Neural progenitor cell (in vitro differentiated cells): ENCODE measurements around the gene BBIP1. TPM values are rescaled to one million over a fixed set of nuclear protein-coding genes. Genes with fewer than 3 reads are reported as not detected.

ENCODE experiments used
- DNase-seq: peaks from one replicate; pipeline ENCODE4 v3.0.0-alpha.2; 2016; ENCODE audit warnings: low spot score
- H2AFZ ChIP-seq: fragments of 200-600 bp; sonication (generic); replicated peaks from 2 replicates; pipeline ENCODE4 v1.6.1; 2016; ENCODE audit warnings: antibody characterized with exemption
- H3F3A ChIP-seq: fragments of 200-600 bp; sonication (generic); 2 replicates; pipeline ENCODE4 v1.6.1; 2016; ENCODE audit warnings: antibody characterized with exemption, low read depth
- H3K27ac ChIP-seq: fragments of 200-600 bp; sonication (generic); 2 replicates; pipeline ENCODE4 v1.5.1; 2016; ENCODE audit warnings: mild to moderate bottlenecking
- H3K27me3 ChIP-seq: fragments of 200-600 bp; sonication (generic); 2 replicates; pipeline ENCODE4 v1.6.1; 2016; ENCODE audit warnings: mild to moderate bottlenecking, moderate library complexity
- H3K36me3 ChIP-seq: fragments of 200-600 bp; sonication (generic); 2 replicates; pipeline ENCODE4 v1.5.1; 2016
- H3K4me1 ChIP-seq: fragments of 200-600 bp; sonication (generic); 2 replicates; pipeline ENCODE4 v1.6.1; 2016; ENCODE audit warnings: mixed run types
- H3K4me2 ChIP-seq: fragments of 200-600 bp; sonication (generic); 2 replicates; pipeline ENCODE4 v1.6.1; 2016
- H3K4me3 ChIP-seq: fragments of 200-600 bp; sonication (generic); 2 replicates; pipeline ENCODE4 v1.5.1; 2016
- H3K79me2 ChIP-seq: fragments of 200-600 bp; sonication (generic); 2 replicates; pipeline ENCODE4 v1.6.1; 2016; ENCODE audit warnings: low read depth
- H3K9ac ChIP-seq: fragments of 200-600 bp; sonication (generic); 2 replicates; pipeline ENCODE4 v1.6.1; 2016
- H3K9me3 ChIP-seq: fragments of 200-600 bp; sonication (generic); 2 replicates; pipeline ENCODE4 v1.5.1; 2016; ENCODE audit warnings: low read depth
- H4K20me1 ChIP-seq: fragments of 200-600 bp; sonication (generic); 2 replicates; pipeline ENCODE4 v1.6.1; 2016; ENCODE audit warnings: low read depth
- H3K27ac Mint-ChIP-seq: 3 replicates; pipeline ENCODE4 v1.8.0; 2021; ENCODE audit warnings: mixed read lengths
- H3K27me3 Mint-ChIP-seq: 2 replicates; pipeline ENCODE4 v1.8.0; 2022; ENCODE audit warnings: low read depth, mild to moderate bottlenecking, inconsistent platforms, moderate library complexity, mixed read lengths; ENCODE audit not compliant: insufficient read depth
- H3K36me3 Mint-ChIP-seq: 3 replicates; pipeline ENCODE4 v1.8.0; 2021; ENCODE audit warnings: mixed read lengths
- H3K4me1 Mint-ChIP-seq: 3 replicates; pipeline ENCODE4 v1.8.0; 2021; ENCODE audit warnings: mixed read lengths
- H3K4me3 Mint-ChIP-seq: 3 replicates; pipeline ENCODE4 v1.8.0; 2021; ENCODE audit warnings: mild to moderate bottlenecking, moderate library complexity, mixed read lengths
- H3K9me3 Mint-ChIP-seq: 3 replicates; pipeline ENCODE4 v1.8.0; 2020; ENCODE audit warnings: mixed read lengths
- CTCF ChIP-seq: fragments of 200-600 bp; sonication (generic); IDR thresholded peaks from 2 replicates; pipeline ENCODE4 v1.5.1; 2017; ENCODE audit warnings: antibody characterized with exemption, mild to moderate bottlenecking
- EZH2 ChIP-seq: fragments of 200-600 bp; sonication (generic); IDR thresholded peaks from 2 replicates; pipeline ENCODE4 v1.6.1; 2017; ENCODE audit warnings: antibody characterized with exemption, mild to moderate bottlenecking, moderate library complexity
- EZH2phosphoT487 ChIP-seq: fragments of 200-600 bp; sonication (generic); IDR thresholded peaks from 2 replicates; pipeline ENCODE4 v1.6.1; 2017; ENCODE audit warnings: antibody characterized with exemption
- total RNA-seq: library from RNA; depleted of rRNA; stranded (reverse); fragments of >200 nt; gene quantifications from 2 replicates; pipeline ENCODE4 v1.2.3, GENCODE V29; 2015; ENCODE audit warnings: low replicate concordance

Gene BBIP1
- total RNA-seq, 1 donor from 2014 or later: 58.4 TPM

- peaks cover 11% of the 10 kb centered on the region for H3K79me2 ChIP-seq
- H3K9ac ChIP-seq: no peak overlapping the region
- H3K9me3 ChIP-seq: no peaks in the 10 kb centered on the region
- no peaks in the 10 kb centered on the region for H3K36me3 ChIP-seq
- Mint-ChIP-seq H3K9me3 (no peaks in the 10 kb centered on the region), H3K27ac (no peak overlapping the region), H3K4me1 (peaks cover 11% of the 10 kb centered on the region), H3K36me3 (peaks cover 4% of the 10 kb centered on the region), H3K27me3 (peaks cover 2% of the 10 kb centered on the region), H3K4me3 (no peak overlapping the region)
- H3K27ac ChIP-seq: no peak overlapping the region
- H3K4me3 ChIP-seq: no peak overlapping the region
- H3K4me2 ChIP-seq: no peak overlapping the region
- H3F3A ChIP-seq: no peaks in the 10 kb centered on the region
- H4K20me1 ChIP-seq: no peaks in the 10 kb centered on the region
- H3K27me3 ChIP-seq: no peaks in the 10 kb centered on the region
- no peak for TF ChIP-seq EZH2phosphoT487
- no peak for DNase-seq
- H2AFZ ChIP-seq: no peak overlapping the region
- peaks cover 2% of the 10 kb centered on the region for H3K4me1 ChIP-seq
Measured at GRCh38 chr10:110912374-110912773, 6.6 kb downstream of the BBIP1 start.

DNA sequence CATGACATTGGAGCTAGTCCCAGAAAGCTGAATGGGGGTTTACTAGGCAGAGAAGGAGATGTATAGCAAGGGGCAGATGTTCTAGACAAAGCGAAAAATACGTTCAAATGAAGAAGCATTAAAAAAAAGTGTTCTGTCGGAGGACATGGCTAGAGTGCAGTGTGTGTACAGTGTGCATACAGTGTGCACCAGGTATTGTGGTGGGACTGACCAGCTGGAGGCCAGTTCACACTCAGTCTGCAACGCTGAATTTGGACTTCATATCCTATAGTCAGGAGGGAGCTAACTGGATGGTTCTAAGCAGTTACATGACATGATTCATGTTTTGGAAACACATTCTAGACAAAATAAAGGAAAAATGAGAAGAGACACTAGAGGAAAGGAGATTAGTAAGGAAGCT lies 8.8 kb downstream of the BBIP1 start:
- Histone ChIP-seq H3K79me2 (no peaks in the 10 kb centered on the region), H3K9me3 (no peaks in the 10 kb centered on the region), H3K9ac (no peak overlapping the region), H3K4me3 (no peak overlapping the region), H3K36me3 (no peaks in the 10 kb centered on the region), H4K20me1 (no peaks in the 10 kb centered on the region), H3K27me3 (no peaks in the 10 kb centered on the region), H3F3A (no peaks in the 10 kb centered on the region), H3K4me1 (no peaks in the 10 kb centered on the region), H2AFZ (no peak overlapping the region), H3K4me2 (no peak overlapping the region), H3K27ac (no peak overlapping the region)
- Mint-ChIP-seq H3K4me3 (no peak overlapping the region), H3K36me3 (peaks cover 4% of the 10 kb centered on the region), H3K27me3 (no peaks in the 10 kb centered on the region), H3K4me1 (no peaks in the 10 kb centered on the region), H3K27ac (no peak overlapping the region), H3K9me3 (no peaks in the 10 kb centered on the region)
- no peak for TF ChIP-seq EZH2phosphoT487
- TF ChIP-seq CTCF: no peak
- TF ChIP-seq EZH2: no peak
- DNase-seq: no peak

DNA sequence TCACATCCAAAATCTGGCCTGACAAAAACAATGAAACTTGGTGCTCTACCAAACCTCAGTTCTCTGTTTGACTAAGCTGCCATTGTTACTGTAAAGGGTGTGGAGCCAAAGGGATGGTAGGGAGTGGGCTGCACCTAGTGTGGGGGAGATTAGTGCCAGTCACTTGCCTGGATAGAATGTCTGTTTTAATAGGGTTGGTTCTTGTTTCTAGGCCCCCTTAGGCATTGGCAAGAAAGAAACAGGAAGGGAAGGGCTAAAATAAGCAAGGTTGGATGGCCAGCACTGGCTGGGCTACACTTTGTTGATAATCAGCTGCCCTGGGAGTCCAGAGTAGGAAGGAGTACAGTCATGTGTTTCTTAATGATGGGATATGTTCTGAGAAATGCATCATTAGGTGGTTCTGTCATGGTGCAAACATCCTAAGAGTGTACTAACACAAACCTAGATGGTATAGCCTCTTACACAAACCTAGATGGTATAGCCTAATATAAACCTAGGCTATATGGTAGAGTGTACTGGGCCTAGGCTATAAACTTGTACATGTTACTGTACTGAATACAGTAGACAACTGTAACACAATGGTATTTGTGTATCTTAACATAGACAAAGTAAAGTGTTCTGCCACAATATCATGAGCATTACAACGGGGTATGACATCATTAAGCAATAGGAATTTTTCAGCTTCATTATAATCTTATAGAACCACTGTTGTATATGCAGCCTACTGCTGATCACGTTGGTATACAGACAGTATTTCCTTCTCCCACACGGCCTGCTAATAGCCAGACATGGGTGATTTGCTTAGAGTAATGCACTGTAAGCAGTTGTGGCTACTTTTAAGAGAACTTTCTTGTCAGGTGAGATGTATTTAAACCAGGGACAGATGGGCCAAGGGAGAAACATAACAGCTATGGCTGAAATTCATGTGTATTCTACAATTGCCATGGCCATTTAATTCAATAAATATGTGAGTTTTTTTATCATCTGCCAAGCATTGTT lies 15.4 kb downstream of the BBIP1 start:
- no peaks in the 10 kb centered on the region for H3K9me3 ChIP-seq
- TF ChIP-seq CTCF (no peak), EZH2phosphoT487 (no peak), EZH2 (no peak)
- H3F3A ChIP-seq: peaks cover 5% of the 10 kb centered on the region
- DNase-seq: no peak
- H3K4me3 Mint-ChIP-seq: no peak overlapping the region
- no peak overlapping the region for H3K27ac ChIP-seq
- no peak overlapping the region for H2AFZ ChIP-seq
- peaks cover 13% of the 10 kb centered on the region for H3K36me3 Mint-ChIP-seq
- H3K9me3 Mint-ChIP-seq: no peaks in the 10 kb centered on the region
- H3K27ac Mint-ChIP-seq: no peak overlapping the region
- H3K4me1 Mint-ChIP-seq: no peaks in the 10 kb centered on the region
- H3K27me3 Mint-ChIP-seq: no peaks in the 10 kb centered on the region
- H3K36me3 ChIP-seq: peaks cover 16% of the 10 kb centered on the region
- H3K4me1 ChIP-seq: peaks cover 22% of the 10 kb centered on the region
- no peak overlapping the region for H3K4me2 ChIP-seq
- H3K79me2 ChIP-seq: no peaks in the 10 kb centered on the region
- H4K20me1 ChIP-seq: peaks cover 6% of the 10 kb centered on the region
- H3K4me3 ChIP-seq: no peak overlapping the region
- no peaks in the 10 kb centered on the region for H3K27me3 ChIP-seq
- H3K9ac ChIP-seq: no peak overlapping the region
